Bone marrow (tissue), 2 donors: ENCODE measurements around the gene S100A12.
A peak's percentile ranks its signal among the peaks of the same experiment; 100 is the strongest.

ENCODE experiments used
- DNase-seq, 2 donors: peaks; one replicate each; lab custom pipeline; 2025; lab: John Stamatoyannopoulos, UW

Gene S100A12

GRCh38 chr1:153368495-153368894 is 6.9 kb downstream of the S100A12 start:
- no peak for DNase-seq

GRCh38 chr1:153367090-153367489 is 8.3 kb downstream of the S100A12 start:
- DNase-seq: no peak

GRCh38 chr1:153366261-153366660 is 9.2 kb downstream of the S100A12 start:
- DNase-seq: no peak

- no peak for DNase-seq
These were observed 9.7 kb downstream of the S100A12 start for GRCh38 chr1:153365696-153366095.

GRCh38 chr1:153364766-153365666 is 10.4 kb downstream of the S100A12 start:
- DNase-seq: no peak

- no peak for DNase-seq
These were observed 11.3 kb downstream of the S100A12 start for GRCh38 chr1:153364156-153364555.

GRCh38 chr1:153363641-153364040 is 11.8 kb downstream of the S100A12 start:
- DNase-seq: no peak

GRCh38 chr1:153362187-153362775 is 13.1 kb downstream of the S100A12 start:
- no peak for DNase-seq

- no peak for DNase-seq
These were observed 13.8 kb downstream of the S100A12 start for GRCh38 chr1:153361480-153362109.

- DNase-seq: no peak
These were observed 14.6 kb downstream of the S100A12 start for GRCh38 chr1:153360592-153361479.

GRCh38 chr1:153360190-153360589 is 15.2 kb downstream of the S100A12 start:
- no peak for DNase-seq

GRCh38 chr1:153359241-153359640 is 16.2 kb downstream of the S100A12 start:
- DNase-seq: no peak

GRCh38 chr1:153358691-153358975 is 16.8 kb downstream of the S100A12 start:
- DNase-seq: no peak

- no peak for DNase-seq
These were observed 17.3 kb downstream of the S100A12 start, which contains the start of gene S100A9 for GRCh38 chr1:153357853-153358690. S100A9 (plus strand) TSS chr1:153357854; CDS start chr1:153358284, 430 bp downstream.

GRCh38 chr1:153357076-153357852 is 18.2 kb downstream of the S100A12 start:
- peak in 1 of 2 donors; percentile 58 for DNase-seq

GRCh38 chr1:153356392-153357075 is 18.9 kb downstream of the S100A12 start:
- DNase-seq: no peak

GRCh38 chr1:153355445-153356071 is 19.9 kb downstream of the S100A12 start:
- peak; percentile 27 to 57 for DNase-seq

- no peak for DNase-seq
These were observed 20.8 kb downstream of the S100A12 start for GRCh38 chr1:153354515-153355193.
